Spinal cord (tissue), 10 donors: ENCODE data around the gene SMARCD1. TPM values are rescaled to one million over a fixed set of nuclear protein-coding genes. Genes with fewer than 3 reads are reported as not detected.

Experiments used
- DNase-seq, 6 donors: peaks; one replicate each; pipeline versions ENCODE4 v3.0.0 to v3.0.0-alpha.2; 2013 to 2015; ENCODE audit warnings: low spot score in 6 of 6, low read depth in 4 of 6
- H3K27ac ChIP-seq: one replicate; pipeline ENCODE4 v1.5.1; 2013; ENCODE audit warnings: low read depth, low read length, control low read depth
- H3K27me3 ChIP-seq: one replicate; pipeline ENCODE4 v1.6.1; 2013; ENCODE audit warnings: low read length; ENCODE audit not compliant: control insufficient read depth, insufficient read depth
- H3K36me3 ChIP-seq: one replicate; pipeline ENCODE4 v1.6.1; 2013; ENCODE audit warnings: low read length; ENCODE audit not compliant: control insufficient read depth, insufficient read depth
- H3K4me1 ChIP-seq: one replicate; pipeline ENCODE4 v1.6.1; 2013; ENCODE audit warnings: low read length; ENCODE audit not compliant: control insufficient read depth, insufficient read depth
- H3K4me3 ChIP-seq: one replicate; pipeline ENCODE4 v1.5.1; 2013; ENCODE audit warnings: low read depth, low read length, control low read depth
- H3K9me3 ChIP-seq: one replicate; pipeline ENCODE4 v1.6.1; 2013; ENCODE audit warnings: low read length; ENCODE audit not compliant: control insufficient read depth, insufficient read depth
- WGBS: methylation state at CpG from one replicate; pipeline ENCODE4 v1.1.5; 2013; ENCODE audit warnings: missing lambda C conversion rate; ENCODE audit not compliant: insufficient coverage; 5-methylcytosine and 5-hydroxymethylcytosine counted together
- polyA plus RNA-seq, 2 donors: library from polyadenylated mRNA; unstranded; fragments of 120-200 nt; gene quantifications; one replicate each; pipeline ENCODE4 v1.2.1, GENCODE V29; 2013; ENCODE audit not compliant: insufficient read length in 2 of 2
- total RNA-seq, 2 donors: library from RNA; depleted of rRNA in 1 of 2; stranded (reverse); fragments of 120-200 nt in 1 of 2; fragments of >200 nt in 1 of 2; gene quantifications; one replicate each; pipeline versions ENCODE4 v1.2.3 to v1.2.4, GENCODE V29; 2013 to 2014
- donor health status: healthy.

The SMARCD1 gene
- total and polyA plus RNA-seq, 4 donors = 34.7 to 133 (median 89.4) TPM

DNA sequence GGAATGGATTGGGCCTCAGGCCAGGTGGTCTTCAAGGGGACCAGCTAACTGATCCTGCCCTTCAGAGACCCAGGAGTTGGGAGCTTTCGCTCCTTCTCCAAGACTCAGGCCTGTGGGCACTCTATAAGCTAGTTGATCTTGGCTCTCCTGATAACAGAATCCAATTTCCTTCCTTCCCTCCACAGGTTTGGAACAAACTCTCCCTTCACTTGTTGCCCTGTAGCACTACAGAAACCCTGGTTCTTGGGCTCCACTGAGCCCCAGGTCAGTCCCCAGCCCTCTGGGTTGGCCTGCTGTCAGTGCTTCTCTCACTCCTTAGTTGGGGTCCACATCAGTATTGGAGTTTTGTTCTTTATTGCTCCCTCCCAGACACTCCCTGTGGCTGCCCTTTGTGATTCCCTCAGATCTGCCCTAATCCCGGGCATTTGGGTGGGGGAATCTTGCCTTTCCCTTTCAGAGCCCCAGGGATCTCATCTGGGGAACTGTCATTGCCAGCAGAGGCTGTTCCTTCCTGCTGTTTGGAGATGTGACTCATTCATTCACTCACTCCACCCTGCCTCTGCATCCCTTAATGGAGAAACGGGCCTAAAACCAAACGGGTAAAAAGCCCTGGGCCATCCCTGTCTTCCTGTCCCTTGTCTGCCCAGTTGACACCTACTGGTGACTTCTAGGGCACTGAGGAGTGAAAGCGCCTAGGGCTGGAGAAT lies 14.3 kb downstream of the SMARCD1 start:
- 64% methylated on average over 4 of the region's 5 CpGs for WGBS
- Histone ChIP-seq H3K4me3 (no peak overlapping the region), H3K27ac (no peak overlapping the region), H3K4me1 (peaks cover 32% of the 10 kb centered on the region), H3K27me3 (no peaks in the 10 kb centered on the region), H3K36me3 (peaks cover 57% of the 10 kb centered on the region), H3K9me3 (no peaks in the 10 kb centered on the region)
- no peak for DNase-seq

- 100% methylated on average over 2 of the region's 3 CpGs for WGBS
- DNase-seq = no peak
- H3K27me3 ChIP-seq = no peaks in the 10 kb centered on the region
- H3K4me3 ChIP-seq = no peak overlapping the region
- no peak overlapping the region for H3K27ac ChIP-seq
- no peaks in the 10 kb centered on the region for H3K9me3 ChIP-seq
- peaks cover 42% of the 10 kb centered on the region for H3K4me1 ChIP-seq
- H3K36me3 ChIP-seq = peaks cover 46% of the 10 kb centered on the region
These were observed 15.4 kb downstream of the SMARCD1 start for GRCh38 chr12:50100561-50100960.

- peaks cover 53% of the 10 kb centered on the region for H3K4me1 ChIP-seq
- H3K4me3 ChIP-seq = no peak overlapping the region
- H3K36me3 ChIP-seq = peaks cover 35% of the 10 kb centered on the region
- no peaks in the 10 kb centered on the region for H3K27me3 ChIP-seq
- H3K9me3 ChIP-seq = no peaks in the 10 kb centered on the region
- DNase-seq = peak in 3 of 6 donors; percentile 37 to 85 (median 74)
- WGBS = no CpG with 5 or more reads among the region's 3 CpGs
- H3K27ac ChIP-seq = peak overlapping the region; percentile 63
These were observed 16.5 kb downstream of the SMARCD1 start for GRCh38 chr12:50101663-50102062.

- Histone ChIP-seq H3K9me3 (no peaks in the 10 kb centered on the region), H3K4me1 (peaks cover 58% of the 10 kb centered on the region), H3K36me3 (peaks cover 30% of the 10 kb centered on the region), H3K27ac (peak overlapping the region; percentile 63), H3K4me3 (no peak overlapping the region), H3K27me3 (no peaks in the 10 kb centered on the region)
- peak in 3 of 6 donors; percentile 23 to 89 (median 71) for DNase-seq
- no CpG with 5 or more reads among the region's 2 CpGs for WGBS
These were observed 17.0 kb downstream of the SMARCD1 start for GRCh38 chr12:50102131-50102531.

DNA sequence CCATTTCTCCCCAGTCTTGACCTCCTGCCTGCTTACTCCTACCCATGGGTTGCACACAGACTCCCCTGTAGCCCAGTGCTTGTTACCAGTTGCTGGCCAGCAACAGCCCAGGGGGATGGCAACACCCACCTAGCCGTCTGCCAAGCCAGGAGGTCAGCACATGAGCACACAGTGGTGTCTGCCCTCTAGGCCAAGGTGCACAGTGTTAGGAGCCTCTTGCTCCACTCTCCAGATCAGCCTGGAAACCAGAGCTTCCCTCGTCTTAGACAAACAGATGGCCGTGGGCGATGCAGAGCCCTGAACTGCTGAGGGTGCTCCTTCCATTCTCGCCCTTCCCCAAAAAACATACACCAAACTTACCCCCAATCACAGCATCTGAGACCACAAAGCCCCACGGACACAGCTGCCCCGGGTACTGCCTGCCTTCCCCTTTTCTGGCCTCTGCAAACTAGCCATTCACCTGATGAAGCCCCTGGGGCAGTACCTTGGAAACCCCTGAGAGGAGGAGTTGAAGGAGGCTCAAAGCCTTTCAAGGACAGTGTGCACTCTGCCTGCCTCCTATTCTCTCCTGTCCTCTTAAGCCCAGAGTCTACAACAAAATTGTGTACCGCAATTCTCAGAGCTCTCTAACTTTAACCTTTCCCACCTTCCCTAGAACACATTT lies 17.6 kb downstream of the SMARCD1 start:
- H3K4me3 ChIP-seq = no peak overlapping the region
- H3K27ac ChIP-seq = peak overlapping the region; percentile 42
- H3K9me3 ChIP-seq = no peaks in the 10 kb centered on the region
- no peak for DNase-seq
- no peaks in the 10 kb centered on the region for H3K27me3 ChIP-seq
- peaks cover 24% of the 10 kb centered on the region for H3K36me3 ChIP-seq
- 85% methylated on average over 7 of the region's 8 CpGs for WGBS
- H3K4me1 ChIP-seq = peaks cover 58% of the 10 kb centered on the region

DNA sequence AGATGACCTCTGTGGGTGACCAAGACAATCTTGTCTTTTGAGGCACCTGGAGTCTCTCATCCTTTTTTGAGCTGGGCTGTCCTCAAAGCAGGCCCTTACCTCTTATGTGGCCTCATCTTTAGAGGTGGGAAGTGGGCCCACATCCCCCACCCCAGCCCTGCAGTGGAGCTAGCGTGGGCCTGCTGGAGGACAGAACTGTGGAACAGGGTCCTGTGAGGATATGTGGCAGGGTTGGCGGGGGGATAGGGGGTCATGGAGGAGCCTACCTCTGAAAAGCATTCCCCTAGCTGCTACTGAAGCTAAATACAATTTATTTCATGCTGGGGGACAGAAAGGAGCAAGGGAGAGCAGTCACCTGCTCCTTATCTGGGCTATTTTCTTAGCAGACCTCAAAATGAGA lies 18.2 kb downstream of the SMARCD1 start:
- no CpG with 5 or more reads among the region's 2 CpGs for WGBS
- H3K27ac ChIP-seq = peak overlapping the region; percentile 40
- H3K27me3 ChIP-seq = no peaks in the 10 kb centered on the region
- peaks cover 18% of the 10 kb centered on the region for H3K36me3 ChIP-seq
- H3K4me3 ChIP-seq = no peak overlapping the region
- DNase-seq = no peak
- peaks cover 58% of the 10 kb centered on the region for H3K4me1 ChIP-seq
- no peaks in the 10 kb centered on the region for H3K9me3 ChIP-seq

DNA sequence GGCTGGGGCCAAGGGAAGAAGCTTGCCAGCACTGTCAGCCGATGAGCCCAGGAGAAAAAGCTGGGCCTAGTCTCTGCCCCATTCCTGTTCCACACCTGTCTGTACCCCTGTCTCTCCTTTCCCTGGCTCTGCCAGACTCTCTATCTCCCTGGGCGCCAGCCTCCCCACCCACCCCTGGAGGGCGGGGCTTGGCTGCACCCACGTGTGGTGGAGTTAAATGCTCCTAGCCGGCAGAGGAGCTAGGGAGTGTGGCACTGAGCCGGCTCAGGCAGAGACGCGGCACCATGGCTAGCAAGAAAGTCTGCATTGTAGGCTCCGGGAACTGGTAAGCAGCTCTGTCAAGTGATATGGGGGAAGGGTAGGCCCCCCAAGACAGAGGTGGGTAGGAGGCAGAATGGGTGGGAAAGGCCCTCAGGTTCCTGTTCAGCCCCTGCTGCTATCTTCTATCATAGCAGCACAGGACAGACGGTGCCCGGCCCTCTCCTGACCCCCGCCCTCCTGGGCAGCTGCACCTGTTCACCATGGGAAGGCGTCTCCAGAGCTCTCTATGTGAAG lies 18.7 kb downstream of the SMARCD1 start, which contains the start of gene GPD1:
TSS of gene GPD1 (plus strand) at position 242 of the 555 bp plus-strand sequence. CDS start at position 285, 43 bp downstream.
- peak within 1 kb of the TSS; percentile 42 for H3K27ac ChIP-seq
- DNase-seq = peak in 3 of 6 donors; percentile 36 to 84 (median 76)
- H3K36me3 ChIP-seq = peaks cover 13% of the 10 kb centered on the region
- H3K4me1 ChIP-seq = peaks cover 58% of the 10 kb centered on the region
- H3K9me3 ChIP-seq = no peaks in the 10 kb centered on the region
- WGBS = 24% methylated on average over 11 of the region's 13 CpGs
- H3K27me3 ChIP-seq = no peaks in the 10 kb centered on the region
- H3K4me3 ChIP-seq = no peak within 1 kb of the TSS

GRCh38 chr12:50104417-50105366 lies 19.6 kb downstream of the SMARCD1 start:
- H3K27ac ChIP-seq = no peak overlapping the region
- 81% methylated on average over 12 of the region's 14 CpGs for WGBS
- DNase-seq = no peak

GRCh38 chr12:50105913-50106450 lies 20.8 kb downstream of the SMARCD1 start:
- Histone ChIP-seq H3K9me3 (no peaks in the 10 kb centered on the region), H3K4me3 (no peak overlapping the region), H3K36me3 (peaks cover 4% of the 10 kb centered on the region), H3K27ac (no peak overlapping the region), H3K27me3 (no peaks in the 10 kb centered on the region), H3K4me1 (peaks cover 74% of the 10 kb centered on the region)
- peak in 1 of 6 donors; percentile 47 for DNase-seq
- 87% methylated on average over 10 of the region's 12 CpGs for WGBS

More at GRCh38 chr12:50104417-50105366, 19.6 kb downstream of the SMARCD1 start:
- peaks cover 63% of the 10 kb centered on the region for H3K4me1 ChIP-seq
- H3K9me3 ChIP-seq = no peaks in the 10 kb centered on the region
- peaks cover 10% of the 10 kb centered on the region for H3K36me3 ChIP-seq
- H3K4me3 ChIP-seq = no peak overlapping the region
- no peaks in the 10 kb centered on the region for H3K27me3 ChIP-seq
